Chondrocyte (in vitro differentiated cells): ENCODE data around the gene CPEB4. TPM values are rescaled to one million over a fixed set of nuclear protein-coding genes. Genes with fewer than 3 reads are reported as not detected.

ENCODE experiments used
- DNase-seq: peaks from one replicate; pipeline ENCODE4 v3.0.0; 2021; ENCODE audit warnings: mixed read lengths, low spot score
- H3K27ac Mint-ChIP-seq: one replicate; pipeline ENCODE4 v1.8.0; 2021; ENCODE audit warnings: mild to moderate bottlenecking, moderate library complexity, mixed read lengths; ENCODE audit not compliant: unreplicated experiment
- H3K27me3 Mint-ChIP-seq: 2 replicates; pipeline ENCODE4 v1.8.0; 2021; ENCODE audit warnings: low read depth, mixed read lengths
- H3K36me3 Mint-ChIP-seq: 2 replicates; pipeline ENCODE4 v1.8.0; 2021; ENCODE audit warnings: low read depth, mixed read lengths
- H3K4me1 Mint-ChIP-seq: 2 replicates; pipeline ENCODE4 v1.8.0; 2021; ENCODE audit warnings: low read depth, mild to moderate bottlenecking, mixed read lengths
- H3K4me3 Mint-ChIP-seq: one replicate; pipeline ENCODE4 v1.8.0; 2021; ENCODE audit warnings: mild to moderate bottlenecking, moderate library complexity, mixed read lengths; ENCODE audit not compliant: unreplicated experiment
- H3K9me3 Mint-ChIP-seq: 2 replicates; pipeline ENCODE4 v1.8.0; 2021; ENCODE audit warnings: low read depth, mixed read lengths
- total RNA-seq: library from RNA; stranded (reverse); gene quantifications from 3 replicates; pipeline ENCODE4 v1.2.1, GENCODE V29; 2021
- TF ChIP-seq, protein P1 (sequence below): fragments of 200-600 bp; sonication (generic); IDR thresholded peaks from 2 replicates; pipeline ENCODE4 v1.5.0; 2021; ENCODE audit warnings: antibody characterized with exemption, mild to moderate bottlenecking, moderate library complexity

The CPEB4 gene
- total RNA-seq, 1 donor from 2014 or later = 27.1 TPM

DNA sequence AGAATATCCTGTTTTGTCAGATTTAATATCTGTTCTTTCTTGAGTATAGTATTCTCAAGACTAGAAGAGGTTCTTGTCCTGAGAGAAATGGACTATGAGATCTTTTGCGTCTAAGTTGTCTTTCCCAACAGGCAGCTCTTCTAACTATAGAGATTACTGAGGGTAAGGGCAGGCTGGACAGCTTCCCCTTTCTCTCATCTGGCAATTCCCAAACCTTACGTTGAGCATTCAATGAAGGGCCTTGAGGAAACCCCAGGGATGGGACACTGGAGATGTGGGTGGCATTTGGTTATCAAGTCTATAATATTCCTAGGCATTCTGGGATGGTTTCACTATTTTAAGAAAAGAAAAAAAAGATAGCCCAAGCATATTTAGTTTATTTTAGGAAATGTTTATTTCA lies 72.8 kb downstream of the CPEB4 start:
- peaks cover 6% of the 10 kb centered on the region for H3K36me3 Mint-ChIP-seq
- H3K9me3 Mint-ChIP-seq = no peaks in the 10 kb centered on the region
- no peak overlapping the region for H3K4me3 Mint-ChIP-seq
- no peak for DNase-seq
- no peaks in the 10 kb centered on the region for H3K27me3 Mint-ChIP-seq
- TF ChIP-seq, protein P1, sequence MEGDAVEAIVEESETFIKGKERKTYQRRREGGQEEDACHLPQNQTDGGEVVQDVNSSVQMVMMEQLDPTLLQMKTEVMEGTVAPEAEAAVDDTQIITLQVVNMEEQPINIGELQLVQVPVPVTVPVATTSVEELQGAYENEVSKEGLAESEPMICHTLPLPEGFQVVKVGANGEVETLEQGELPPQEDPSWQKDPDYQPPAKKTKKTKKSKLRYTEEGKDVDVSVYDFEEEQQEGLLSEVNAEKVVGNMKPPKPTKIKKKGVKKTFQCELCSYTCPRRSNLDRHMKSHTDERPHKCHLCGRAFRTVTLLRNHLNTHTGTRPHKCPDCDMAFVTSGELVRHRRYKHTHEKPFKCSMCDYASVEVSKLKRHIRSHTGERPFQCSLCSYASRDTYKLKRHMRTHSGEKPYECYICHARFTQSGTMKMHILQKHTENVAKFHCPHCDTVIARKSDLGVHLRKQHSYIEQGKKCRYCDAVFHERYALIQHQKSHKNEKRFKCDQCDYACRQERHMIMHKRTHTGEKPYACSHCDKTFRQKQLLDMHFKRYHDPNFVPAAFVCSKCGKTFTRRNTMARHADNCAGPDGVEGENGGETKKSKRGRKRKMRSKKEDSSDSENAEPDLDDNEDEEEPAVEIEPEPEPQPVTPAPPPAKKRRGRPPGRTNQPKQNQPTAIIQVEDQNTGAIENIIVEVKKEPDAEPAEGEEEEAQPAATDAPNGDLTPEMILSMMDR = no peak
- peaks cover 22% of the 10 kb centered on the region for H3K4me1 Mint-ChIP-seq
- H3K27ac Mint-ChIP-seq = no peak overlapping the region

DNA sequence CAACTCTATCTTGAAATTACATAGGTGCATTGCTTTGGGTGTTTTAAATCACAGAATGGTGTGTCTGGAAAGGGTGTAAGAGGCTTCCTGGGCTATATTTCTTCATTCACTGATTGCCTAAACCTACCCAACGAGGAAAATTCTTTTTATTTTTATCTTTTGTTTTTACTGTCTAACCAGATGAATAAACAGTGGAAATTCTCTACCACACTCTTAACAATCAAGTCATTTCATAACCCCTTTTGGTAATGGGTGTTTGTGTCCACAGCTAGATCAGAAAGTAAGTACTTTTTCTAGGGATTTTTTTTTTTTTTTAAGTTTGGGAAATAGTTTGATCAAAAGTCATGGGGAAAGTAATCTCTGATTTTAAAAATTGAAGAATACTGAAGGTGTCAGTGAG lies 73.3 kb downstream of the CPEB4 start:
- H3K4me1 Mint-ChIP-seq = peaks cover 20% of the 10 kb centered on the region
- no peak for DNase-seq
- H3K27ac Mint-ChIP-seq = no peak overlapping the region
- H3K9me3 Mint-ChIP-seq = no peaks in the 10 kb centered on the region
- peaks cover 5% of the 10 kb centered on the region for H3K36me3 Mint-ChIP-seq
- TF ChIP-seq, protein P1 = no peak
- no peaks in the 10 kb centered on the region for H3K27me3 Mint-ChIP-seq
- no peak overlapping the region for H3K4me3 Mint-ChIP-seq

DNA sequence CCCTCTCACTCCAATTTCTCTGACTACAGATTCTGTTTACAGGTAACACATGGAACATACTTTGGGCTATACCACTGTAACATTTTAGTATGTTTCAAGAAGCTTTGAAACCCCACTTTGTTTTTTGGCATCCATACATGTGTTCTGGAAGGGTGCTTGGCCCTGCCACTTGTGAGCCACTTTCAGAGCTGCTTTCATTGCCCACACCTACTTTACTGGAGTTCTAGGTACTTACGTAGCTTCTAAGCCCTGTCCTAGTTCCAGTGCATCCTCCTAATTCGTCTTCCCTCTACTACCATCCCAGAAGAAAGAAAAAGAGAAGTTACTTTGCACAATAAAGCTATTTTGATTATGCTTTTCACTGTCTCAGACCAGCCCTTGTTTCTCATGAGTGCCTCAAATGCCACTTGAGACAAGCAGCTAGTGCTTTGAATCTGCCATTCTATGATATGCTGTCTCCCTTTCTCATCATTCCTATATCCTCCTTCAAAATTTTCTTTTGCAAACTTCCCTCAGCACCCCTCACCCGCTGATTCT lies 74.4 kb downstream of the CPEB4 start:
- DNase-seq = no peak
- Mint-ChIP-seq H3K9me3 (no peaks in the 10 kb centered on the region), H3K36me3 (peaks cover 3% of the 10 kb centered on the region), H3K4me1 (peaks cover 20% of the 10 kb centered on the region), H3K27me3 (no peaks in the 10 kb centered on the region), H3K27ac (peak overlapping the region; percentile 87), H3K4me3 (peak overlapping the region; percentile 64)
- TF ChIP-seq, protein P1 = no peak

DNA sequence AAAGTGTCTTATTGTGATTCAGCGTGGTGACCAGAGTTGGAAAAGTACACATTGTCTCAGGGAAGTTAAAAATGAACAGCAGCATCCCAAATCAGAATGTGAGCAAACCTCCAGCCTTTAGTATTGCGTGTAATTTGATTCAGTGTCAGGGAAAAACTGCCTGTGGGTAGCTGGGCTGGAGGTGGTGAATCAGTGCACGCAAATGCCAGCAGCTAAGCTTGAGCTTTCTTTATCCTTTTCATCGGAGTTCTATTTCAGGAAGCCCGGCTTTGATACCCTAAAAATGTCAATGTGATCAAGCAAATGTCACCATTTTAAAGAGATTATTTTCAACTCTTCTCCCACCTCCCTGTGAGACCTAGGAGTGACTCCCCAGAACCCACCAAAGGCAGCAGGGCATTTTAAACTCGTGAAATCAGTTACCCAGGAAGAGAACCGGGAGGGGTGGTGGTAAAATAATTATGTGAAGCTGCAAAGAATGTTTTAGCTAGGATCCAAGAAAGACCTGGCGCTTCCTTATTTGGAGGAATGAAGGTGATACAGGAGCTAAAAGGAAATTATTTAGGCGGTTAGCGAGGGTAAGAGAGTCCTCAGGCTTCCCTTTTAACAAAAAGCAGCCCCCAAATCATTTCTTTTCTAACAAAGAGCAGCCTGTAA lies 75.2 kb downstream of the CPEB4 start:
- Mint-ChIP-seq H3K9me3 (no peaks in the 10 kb centered on the region), H3K4me1 (peaks cover 20% of the 10 kb centered on the region), H3K36me3 (peaks cover 3% of the 10 kb centered on the region), H3K27me3 (no peaks in the 10 kb centered on the region), H3K27ac (peak overlapping the region; percentile 87), H3K4me3 (peak overlapping the region; percentile 64)
- DNase-seq = no peak
- TF ChIP-seq, protein P1 = no peak

DNA sequence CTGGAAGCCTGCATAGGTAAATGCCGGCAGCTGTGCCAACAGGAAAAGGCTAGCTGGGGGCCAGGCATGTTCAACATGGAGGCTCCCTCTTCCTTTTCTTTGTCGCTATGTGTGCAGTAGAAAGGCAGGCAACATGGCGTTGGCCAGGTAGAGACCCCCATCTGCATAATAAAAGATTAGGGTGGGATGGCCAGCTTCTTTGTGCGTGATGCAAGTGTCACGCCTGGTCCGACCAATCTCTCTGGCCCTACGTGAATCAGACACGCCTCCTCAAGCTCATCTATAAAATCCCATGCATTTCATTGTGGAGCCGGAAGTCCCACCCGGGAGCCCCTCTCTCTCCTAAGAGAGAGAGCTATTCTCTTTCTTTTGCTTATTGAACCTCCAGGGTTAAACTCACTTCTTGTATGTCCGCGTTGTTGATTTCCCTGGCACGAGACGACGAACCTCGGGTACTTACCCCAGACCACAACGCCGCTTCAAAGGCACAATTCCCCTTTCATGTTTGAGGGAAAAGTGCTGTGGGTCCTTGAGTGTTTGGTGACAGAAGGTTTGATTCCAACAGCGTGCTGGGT lies 75.8 kb downstream of the CPEB4 start:
- peak overlapping the region; percentile 87 for H3K27ac Mint-ChIP-seq
- H3K36me3 Mint-ChIP-seq = peaks cover 3% of the 10 kb centered on the region
- no peaks in the 10 kb centered on the region for H3K9me3 Mint-ChIP-seq
- no peak for DNase-seq
- H3K27me3 Mint-ChIP-seq = no peaks in the 10 kb centered on the region
- H3K4me1 Mint-ChIP-seq = peaks cover 20% of the 10 kb centered on the region
- peak overlapping the region; percentile 64 for H3K4me3 Mint-ChIP-seq
- TF ChIP-seq, protein P1 = no peak
